ENCODE data around the gene BUB1.
"Not testable (repeated sequence)": the region's sequence is repeated elsewhere in the genome, so short reads cannot be mapped to it uniquely, and the experiment has no call there.

BUB1 gene

DNA sequence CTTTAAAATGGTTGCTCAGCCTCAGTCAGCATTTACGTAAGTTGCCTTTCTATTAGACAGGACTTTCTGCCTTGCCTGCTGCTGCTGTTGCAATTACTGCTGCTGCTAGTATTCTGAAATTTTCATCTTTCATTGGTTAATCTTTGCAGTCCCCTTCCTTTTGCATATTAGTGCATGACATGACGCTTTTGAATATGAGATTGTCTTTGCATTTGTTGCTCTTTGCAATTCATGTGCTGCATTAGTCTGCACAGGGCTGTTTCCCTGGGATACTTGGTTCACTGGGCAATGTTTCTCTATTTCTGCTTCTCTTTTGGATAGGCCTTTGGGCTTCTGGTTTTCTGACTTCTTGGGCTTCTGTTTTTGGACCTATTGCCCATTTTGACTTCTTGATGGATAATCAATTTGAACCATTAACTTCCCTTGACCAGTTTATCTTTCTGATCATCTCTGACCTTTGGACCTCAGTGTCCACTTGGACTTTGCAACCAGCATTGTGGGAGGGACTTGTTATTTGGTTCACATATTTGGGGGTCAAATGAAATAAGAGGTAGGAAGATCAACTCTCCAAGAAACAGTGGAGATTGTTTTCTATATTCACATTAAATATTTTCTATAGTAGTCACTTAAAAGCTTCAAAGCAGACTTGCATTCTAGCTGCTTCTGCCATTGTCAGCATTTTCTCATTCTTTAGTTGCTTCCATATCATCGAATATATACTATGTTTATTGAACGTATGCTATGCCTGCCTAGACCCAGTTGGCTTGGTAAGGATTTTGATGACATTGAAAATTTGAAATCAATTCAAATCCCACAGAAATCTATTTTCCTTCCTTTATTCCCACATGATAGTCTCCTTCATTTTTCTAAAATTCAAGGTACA lies 12.5 kb upstream of the BUB1 start:
- no peak for DNase-seq (ENCODE audit: low read depth)

- DNase-seq (ENCODE audit: low read depth): no peak
Measured at GRCh38 chr2:110688594-110689091, 10.8 kb upstream of the BUB1 start.

DNA sequence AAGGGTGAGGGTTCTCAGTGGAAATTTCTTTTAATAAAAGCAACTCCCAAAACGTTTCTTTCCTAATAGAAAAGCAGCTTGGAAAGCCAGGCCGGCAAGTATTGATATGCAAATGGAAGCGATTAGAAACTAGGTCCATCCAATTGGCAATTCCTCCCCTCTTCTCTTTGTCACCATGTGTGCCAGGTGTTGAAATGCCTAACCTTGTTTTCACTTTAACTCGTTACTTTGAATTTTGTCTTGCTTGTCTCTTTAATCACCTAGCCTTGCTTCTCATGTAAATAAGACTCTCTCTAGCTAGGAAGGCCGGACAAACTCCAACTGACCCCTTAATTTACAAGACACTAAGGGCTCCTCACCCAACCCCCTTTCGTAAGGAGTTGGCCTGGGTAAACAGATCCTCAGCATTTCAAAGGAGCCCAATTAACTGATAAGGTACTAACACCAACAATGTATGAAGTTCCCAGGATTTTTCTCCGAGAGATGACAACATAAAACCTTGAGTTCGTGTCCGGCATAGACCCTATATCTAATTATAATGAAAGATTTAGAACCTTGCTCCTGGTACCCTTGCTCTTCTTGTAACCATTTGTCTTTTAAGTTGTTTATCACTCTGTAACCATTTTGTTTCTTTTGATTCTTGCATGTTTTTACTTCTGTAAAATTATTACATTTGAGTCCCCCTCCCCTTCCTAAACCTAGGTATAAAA lies 10.1 kb upstream of the BUB1 start:
- DNase-seq (ENCODE audit: low read depth): not testable (repeated sequence)

DNA sequence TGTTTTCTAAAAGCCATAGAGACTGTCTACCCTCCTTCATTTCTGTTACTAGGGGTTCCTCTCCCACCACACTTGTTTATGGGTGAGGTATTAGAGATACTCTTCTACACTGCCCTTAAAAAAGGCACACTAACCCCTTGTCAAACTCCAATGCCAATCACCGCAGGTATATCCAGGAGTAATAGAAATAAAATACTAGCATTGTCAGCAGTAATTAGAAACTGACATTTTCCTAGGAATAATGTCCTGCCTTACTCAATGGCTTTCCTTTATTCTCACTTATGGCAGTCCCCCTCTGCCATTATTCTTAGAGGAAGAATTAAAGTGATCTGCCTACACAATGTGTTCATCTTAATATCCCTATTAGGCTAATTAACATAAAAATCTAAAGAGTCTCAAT lies 5.0 kb upstream of the BUB1 start:
- no peak for DNase-seq (ENCODE audit: low read depth)

DNA sequence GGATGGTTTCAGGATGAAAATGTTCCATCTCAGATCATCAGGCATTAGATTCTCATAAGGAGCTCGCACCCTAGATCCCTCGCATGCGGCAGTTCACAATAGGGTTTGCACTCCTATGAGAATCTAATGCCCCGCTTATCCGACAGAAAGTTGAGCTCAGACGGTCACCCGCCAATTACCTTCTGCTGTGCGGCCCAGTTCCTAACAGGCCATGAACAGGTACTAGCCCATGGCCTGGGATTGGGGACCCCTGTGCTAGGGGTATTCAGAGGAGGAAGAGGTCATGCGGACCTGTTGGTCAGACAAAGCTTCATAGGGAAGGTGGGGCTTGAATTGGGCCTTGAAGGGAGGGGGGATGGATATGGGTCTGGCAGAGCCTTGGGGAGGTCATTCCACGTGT lies 4.4 kb upstream of the BUB1 start:
- DNase-seq (ENCODE audit: low read depth): no peak

DNA sequence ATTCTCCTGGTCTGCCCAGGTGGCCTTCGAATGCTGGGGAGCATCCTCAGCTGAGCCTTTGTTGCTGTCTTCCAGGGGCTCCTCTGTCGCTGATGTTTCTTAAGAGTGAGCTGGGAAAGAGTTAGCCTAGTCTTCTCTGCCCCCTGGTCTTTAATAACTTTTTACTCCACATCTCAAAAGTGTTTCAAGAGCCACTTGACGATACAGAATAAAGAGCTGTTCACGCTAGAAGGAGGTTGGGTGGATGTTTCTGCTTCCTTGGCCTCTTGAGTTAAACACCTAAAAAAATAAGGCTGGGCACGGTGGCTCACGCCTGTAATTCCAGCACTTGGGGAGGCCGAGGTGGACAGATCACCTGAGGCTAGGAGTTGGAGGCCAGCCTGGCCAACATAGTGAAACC lies 2.8 kb upstream of the BUB1 start:
- no peak for DNase-seq (ENCODE audit: low read depth)

DNA sequence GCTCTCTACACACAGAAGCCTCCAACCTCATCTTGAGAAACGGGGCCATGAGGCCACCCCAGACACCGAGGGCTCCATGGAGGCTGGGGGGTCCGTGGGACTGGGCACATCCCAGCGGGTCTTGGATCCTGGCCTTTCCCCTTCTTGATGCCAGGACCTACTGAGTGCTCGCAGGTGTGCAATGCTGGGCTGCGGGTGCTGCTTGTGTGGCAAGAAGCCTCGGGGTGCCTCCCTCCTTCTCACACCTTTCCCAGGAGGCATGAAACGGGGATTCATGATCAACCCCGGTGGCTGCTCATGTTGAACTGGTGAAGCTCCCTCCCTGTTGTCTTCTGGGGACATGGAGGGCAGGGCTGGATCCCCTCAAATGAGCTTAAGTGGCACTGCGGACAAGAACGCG lies 2.0 kb upstream of the BUB1 start:
- no peak for DNase-seq (ENCODE audit: low read depth)

- no peak for DNase-seq (ENCODE audit: low read depth)
Measured at GRCh38 chr2:110679337-110679707, 1.5 kb upstream of the BUB1 start.

DNA sequence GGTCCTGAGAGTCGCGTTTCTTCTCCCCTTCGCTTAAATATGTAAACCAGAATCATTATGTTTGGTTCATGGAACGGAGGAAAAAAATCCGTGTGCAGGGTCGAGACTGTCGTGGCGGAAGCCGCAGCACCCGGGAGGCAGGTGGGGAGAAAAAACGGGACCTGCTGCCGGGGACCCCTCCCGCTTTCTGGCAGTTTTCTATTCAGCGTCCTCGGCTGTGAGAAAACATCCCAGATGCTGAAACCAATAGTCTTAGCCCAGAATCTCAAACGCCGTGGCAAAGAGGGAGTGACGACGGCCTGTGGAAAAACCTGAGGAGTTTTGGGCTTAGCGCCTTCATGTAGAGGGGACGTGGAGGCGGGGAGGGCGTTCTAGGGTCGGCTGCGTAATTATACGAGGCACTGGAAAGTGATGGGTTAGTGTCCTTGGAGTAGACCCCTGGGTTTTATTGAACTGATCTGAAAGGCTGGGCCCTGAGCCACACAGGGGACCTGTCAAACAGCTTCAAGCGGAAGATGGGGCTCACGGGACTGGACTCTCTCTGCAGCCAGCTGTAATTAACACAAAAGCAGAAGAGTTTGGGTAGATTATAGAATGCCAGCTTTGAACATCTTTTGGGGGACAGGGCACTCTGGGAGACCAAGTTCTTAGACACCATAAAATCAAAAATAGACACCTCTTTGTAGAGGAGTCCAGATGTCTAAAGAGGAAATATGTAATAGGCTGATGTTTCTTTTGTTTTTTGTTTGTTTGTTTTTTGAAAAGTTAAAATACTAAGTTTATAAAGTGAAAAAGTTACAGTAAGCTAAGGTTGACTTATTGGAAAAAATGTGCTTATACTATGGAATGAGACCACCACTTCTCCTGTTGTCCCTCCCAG lies 834 bp upstream of the BUB1 start:
- DNase-seq (ENCODE audit: low read depth): no peak

DNA sequence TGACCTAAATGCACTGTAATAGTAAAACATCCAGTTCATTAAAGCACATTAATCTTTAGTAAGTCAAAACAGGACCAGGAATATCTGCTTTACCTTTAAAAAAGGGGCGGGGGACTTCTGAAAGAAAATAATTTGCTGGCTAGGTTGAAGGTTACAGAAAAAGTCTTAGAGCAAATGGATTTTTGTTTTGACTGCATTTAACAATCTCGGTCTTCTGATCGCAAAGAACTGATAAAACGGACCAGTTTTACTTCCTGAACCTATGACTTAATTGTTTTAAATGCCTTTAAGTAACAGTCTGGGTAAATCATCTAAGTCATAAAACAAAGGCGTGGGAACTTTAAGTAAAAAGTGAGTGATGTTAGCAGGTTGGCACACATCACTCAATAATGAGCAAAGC lies 783 bp downstream of the BUB1 start:
- DNase-seq (ENCODE audit: low read depth): no peak

DNA sequence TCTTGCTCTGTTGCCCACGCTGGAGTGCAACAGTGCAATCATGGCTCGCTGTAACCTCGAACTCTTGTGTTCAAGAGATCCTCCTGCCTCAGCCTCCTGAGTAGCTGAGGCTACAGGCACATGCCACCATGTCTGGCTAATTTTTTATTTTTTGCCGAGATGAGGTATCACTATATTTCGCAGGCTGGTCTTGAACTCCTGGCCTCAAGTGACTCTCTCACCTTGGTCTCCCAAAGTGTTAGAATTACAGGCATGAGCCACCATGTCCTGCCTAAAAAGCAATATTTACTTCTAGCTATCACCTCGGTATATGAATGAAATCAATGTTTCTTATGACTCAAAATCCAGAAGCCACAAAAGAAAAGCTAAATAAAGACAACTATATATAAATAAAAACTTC lies 2.2 kb downstream of the BUB1 start:
- no peak for DNase-seq (ENCODE audit: low read depth)

DNA sequence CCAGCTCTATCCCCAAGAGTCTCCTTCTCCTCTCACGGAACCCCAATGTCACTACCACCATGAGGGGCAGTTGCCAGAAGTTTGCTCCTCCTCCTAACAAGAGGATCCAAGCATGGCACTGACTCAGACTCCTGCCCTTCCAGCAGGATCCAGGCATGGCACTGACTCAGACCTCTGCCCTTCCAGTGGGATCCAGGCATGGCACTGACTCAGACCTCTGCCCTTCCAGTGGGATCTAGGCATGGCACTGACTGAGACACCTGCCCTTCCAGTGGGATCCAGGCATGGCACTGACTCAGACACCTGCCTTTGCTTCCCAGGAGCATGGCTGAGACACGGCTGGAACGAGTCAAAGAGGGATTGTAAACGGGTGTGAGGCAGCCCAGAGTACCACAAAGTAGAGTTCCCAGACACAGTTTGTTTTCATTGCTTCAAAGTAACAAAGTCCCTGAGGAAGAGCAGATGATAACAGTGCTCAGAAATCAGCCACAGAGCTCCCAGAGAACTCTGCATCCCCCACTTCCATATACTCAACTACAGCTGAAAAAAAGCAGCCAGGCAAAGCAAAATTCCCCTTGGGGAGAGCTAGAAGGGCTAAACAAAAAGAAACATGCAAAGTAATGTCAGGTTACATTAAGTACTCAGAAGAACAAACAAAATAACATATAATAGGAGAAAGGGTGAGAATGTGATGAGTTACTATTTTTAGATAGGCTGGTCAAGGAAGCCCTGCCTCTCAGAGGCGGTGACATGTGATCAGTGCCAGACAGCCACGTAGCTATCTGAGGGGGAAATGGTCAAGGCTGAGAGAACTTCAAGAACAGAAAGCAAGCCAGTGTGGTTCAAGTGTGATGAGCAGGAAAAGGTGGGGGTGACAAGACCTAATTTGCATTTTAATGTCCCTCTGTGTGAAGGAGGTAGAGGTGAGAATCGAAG lies 3.0 kb downstream of the BUB1 start:
- DNase-seq (ENCODE audit: low read depth): no peak

DNA sequence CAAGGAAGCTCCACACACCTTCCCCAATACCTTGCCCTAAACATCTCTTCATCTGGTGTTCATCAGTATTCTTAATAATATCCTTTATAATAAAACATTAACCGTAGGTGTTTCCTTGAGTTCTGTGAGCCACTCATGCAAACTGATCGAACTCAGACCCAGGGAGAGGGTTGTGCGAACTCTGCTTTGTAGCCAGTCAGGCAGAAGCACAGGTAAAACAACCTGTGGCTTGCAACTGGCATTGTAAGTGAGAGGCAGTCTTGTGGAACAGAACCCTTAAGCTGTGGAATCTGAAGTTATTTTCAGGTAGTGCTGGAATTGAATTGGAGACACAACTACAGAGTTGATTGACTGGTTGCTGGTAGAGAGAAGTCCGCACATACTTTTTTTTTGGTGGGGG lies 4.7 kb downstream of the BUB1 start:
- no peak for DNase-seq (ENCODE audit: low read depth)

DNA sequence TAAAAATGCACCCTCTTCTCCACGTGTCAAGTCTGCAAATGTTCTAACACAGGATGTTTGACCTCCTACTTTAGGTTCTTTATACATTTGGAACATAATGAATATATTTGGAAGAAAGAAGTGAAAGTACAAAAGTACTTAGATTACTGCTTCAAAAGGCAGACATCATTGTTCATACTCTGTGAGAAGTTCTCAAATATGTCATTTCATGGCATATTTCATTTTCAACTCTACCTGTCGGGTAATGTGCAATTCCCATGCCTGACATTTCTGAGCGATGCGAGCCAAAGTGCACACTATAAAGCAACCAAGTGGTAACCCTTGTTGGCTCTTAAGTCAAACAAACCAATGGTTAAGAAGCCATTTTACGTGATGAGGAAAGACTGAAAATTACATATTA lies 7.0 kb downstream of the BUB1 start:
- DNase-seq (ENCODE audit: low read depth): no peak

DNA sequence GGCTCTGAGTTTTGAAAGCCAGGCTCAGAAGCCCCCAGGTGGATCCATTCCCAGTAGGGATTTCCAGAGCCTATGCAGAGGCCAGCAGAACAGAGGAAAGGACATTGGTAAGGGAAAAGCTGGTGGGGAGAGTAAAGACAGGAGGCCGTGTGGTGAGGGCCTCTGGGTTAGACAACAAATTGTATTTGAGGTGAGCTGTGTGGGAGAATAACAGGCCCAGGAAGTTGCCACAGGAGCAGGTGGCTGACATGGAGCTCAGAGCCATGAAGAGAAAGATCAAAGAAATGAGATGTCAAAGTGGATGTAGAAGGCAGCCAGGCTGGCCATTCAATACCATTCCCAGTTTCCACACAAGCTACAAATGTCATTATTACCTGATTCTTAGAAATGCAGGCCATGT lies 8.8 kb downstream of the BUB1 start:
- no peak for DNase-seq (ENCODE audit: low read depth)

DNA sequence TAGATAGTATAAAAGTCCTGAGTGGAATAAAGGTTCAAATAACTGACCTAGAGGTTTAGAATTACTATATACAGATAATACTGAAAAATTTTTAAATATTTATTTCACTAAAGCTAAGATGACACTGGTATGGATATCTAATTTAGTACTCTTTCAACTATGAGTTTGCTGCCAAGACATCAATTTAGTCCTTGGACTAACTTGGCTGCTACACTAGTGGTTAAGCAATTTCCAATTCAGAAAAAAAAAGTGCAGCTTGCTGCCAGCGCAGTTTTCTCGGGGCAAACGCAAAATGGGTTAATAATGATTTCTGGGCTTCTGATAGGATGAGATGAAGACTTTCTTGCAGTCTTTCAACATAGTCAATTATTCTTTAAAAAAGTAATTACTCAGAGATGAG lies 10.8 kb downstream of the BUB1 start:
- no peak for DNase-seq (ENCODE audit: low read depth)

DNA sequence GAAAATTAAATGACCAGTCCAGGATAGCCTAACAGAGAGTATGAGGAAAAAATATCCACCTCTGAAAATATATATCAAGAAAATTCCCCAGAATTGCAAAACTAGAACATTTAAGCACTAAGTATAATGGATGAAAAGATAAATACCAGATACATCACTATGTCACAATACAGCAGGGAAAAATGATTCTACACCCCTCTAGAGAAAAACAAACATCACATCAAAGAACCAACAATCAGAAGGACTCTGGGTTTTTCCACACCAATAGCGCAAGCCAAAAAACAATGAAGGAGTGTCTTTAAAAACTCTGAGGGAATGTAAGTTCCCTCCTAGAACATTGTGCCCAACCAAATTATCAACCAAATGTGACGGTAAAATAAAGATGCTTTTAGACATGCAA lies 13.7 kb downstream of the BUB1 start:
- DNase-seq (ENCODE audit: low read depth): no peak

- no peak for DNase-seq (ENCODE audit: low read depth)
Measured at GRCh38 chr2:110662560-110662959, 15.3 kb downstream of the BUB1 start.

- no peak for DNase-seq (ENCODE audit: low read depth)
Measured at GRCh38 chr2:110660558-110660957, 17.3 kb downstream of the BUB1 start.

DNA sequence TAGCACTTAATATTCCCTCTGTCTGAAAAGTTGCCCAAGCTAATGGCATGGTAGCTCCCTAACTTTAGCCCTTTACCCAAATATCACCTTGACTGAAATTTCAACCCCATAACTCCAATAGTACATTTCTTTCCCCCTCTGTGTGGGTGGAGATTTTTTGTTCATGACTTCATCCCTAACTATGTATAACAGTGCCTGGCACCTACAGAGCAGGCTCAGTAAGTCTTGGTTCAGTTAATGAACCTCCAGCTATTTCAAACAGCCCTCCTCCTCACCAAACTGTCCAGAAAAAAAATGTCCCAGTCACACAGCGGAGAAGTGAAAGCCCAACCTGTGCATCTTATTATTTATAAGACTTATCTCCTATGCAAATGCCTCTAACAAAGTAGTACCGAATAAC lies 18.6 kb downstream of the BUB1 start:
- DNase-seq (ENCODE audit: low read depth): no peak

DNA sequence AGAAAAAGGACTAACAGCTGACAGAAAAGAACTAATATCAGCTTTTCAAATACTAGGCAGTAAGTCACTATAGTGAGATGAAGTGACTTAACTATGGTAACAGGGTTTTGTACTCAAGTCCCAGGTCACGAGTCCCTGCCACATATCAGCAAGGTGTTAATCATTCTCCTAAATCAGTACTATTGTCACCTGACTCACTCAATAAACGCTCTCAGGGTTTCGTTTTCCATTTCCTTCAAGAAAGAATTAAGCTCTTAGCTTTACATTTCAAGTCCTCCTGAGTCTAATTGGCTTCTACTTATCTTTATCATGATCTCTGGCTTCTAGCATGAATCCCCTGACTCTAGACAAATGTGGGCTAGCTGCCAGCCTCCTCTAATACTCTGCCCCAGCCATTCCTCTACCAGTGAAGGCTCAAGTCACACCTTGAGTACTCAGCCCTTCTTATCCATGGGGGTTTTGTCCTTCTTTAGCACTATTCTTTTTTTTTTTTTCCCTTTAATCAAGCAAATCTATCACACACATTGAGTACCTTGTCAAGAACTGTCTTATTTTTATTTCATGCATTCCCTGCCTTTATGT lies 20.0 kb downstream of the BUB1 start:
- DNase-seq (ENCODE audit: low read depth): no peak
